GM10847 (cell line): ENCODE data around the gene LGSN.

Experiments used
- POLR2A ChIP-seq: IDR thresholded peaks from 2 replicates; pipeline ENCODE4 v1.6.1; 2011; ENCODE audit not compliant: insufficient read length; ENCODE audit errors: extremely low read depth

The LGSN gene

DNA sequence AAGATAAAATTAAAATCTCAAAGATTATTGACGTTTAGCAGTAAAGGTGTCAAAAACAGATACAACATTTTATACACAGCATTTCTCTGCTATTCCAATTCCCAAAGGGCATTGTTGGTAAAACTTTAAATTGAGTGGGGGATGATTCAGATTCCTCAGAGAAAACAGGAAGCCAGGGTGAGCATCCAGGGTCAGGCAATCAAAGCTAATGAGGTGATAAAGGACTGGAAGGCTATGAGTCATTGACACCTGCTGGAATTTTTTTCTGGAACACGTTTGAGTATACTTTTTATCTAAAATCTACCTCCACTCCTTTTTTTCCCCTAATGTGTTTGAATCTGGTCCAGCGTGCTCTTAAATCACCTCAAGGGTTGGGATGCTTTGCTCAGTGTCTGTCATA lies 56.3 kb downstream of the LGSN start:
- no peak for TF ChIP-seq POLR2A

GRCh38 chr6:63261820-63262219 lies 58.0 kb downstream of the LGSN start:
- no peak for TF ChIP-seq POLR2A

DNA sequence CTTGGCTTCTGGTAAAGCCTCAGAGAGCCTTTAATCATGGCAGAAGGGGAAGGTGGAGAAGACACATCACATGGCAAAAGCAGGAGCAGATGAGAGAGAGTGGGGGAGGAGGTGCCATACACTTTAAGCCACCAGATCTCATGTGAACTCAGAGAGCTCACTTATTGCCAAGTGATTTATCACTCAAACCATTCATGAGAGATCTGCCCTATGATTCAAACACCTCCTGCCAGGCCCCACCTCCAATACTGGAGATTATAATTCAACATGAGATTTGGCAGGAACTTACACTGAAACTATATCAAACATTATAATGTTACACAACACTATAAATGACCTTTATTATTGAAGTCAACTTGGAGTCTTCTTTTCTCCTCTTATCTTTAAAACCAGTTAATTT lies 60.6 kb downstream of the LGSN start:
- no peak for TF ChIP-seq POLR2A

DNA sequence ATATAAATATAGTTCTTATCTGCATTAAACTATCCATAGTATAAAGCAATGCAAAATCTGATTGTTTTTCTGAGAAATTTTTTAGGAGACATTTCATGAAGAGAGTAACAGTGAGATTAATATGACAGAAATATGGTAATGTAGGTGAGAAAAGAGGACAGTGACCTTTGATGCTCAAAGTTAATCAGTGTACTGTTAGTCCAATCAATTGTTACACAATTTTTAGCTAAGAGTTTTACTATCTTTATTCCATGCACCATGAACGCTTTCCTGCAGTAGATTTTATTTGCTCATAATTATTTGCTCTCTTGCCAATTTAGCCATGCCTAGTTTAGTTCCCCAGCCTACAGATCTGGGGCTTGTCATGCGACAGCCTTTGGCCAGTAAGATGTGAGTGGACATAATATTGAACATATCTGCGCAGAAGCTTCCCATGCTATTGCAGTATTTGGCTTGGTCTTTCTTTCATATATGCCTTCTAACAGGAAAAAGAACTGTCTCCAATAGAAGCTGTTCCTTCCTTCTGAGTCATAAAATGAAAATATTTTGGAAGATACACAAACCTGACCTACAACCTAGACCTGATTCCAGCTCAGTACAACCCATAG lies 69.8 kb downstream of the LGSN start:
- TF ChIP-seq POLR2A: no peak

GRCh38 chr6:63246581-63246980 lies 73.2 kb downstream of the LGSN start:
- TF ChIP-seq POLR2A: no peak

- TF ChIP-seq POLR2A: no peak
Measured at GRCh38 chr6:63245909-63246308, 73.9 kb downstream of the LGSN start.

GRCh38 chr6:63245420-63245819 lies 74.4 kb downstream of the LGSN start:
- TF ChIP-seq POLR2A: no peak

DNA sequence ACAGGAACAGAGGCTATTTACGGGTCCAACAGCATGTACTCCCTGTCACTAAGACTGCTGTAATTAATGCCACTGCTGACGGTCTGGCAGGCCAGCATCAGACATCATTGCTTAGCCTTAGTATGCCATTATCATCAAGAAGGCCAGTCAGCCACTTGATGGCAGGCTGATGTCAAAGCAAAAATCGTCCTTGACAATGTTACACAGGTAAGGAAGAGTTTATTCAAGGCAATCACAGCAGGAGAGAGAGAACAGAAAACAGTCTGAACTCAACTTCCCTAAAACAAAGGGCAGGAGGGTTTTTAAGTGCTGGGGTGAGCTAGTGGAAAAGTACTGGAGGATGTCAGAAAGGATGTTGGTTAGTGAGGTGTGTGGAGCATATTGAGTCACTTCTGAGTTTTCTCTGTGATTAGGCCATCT lies 83.4 kb downstream of the LGSN start:
- TF ChIP-seq POLR2A: no peak
